Neural cell (in vitro differentiated cells): ENCODE data around the gene CHST6. TPM values are rescaled to one million over a fixed set of nuclear protein-coding genes. Genes with fewer than 3 reads are reported as not detected.
A peak's percentile ranks its signal among the peaks of the same experiment; 100 is the strongest.

Experiments used
- H2AFZ ChIP-seq: fragments of 200-600, 300-800 bp; sonication (generic), shearing (Covaris generic); 2 replicates; pipeline ENCODE4 v1.6.0; 2014; ENCODE audit warnings: low read depth, mild to moderate bottlenecking, antibody characterized with exemption, low read length, moderate library complexity
- H3F3A ChIP-seq: fragments of 200-600 bp; shearing (Covaris generic); 2 replicates; pipeline ENCODE4 v1.6.1; 2016; ENCODE audit warnings: mild to moderate bottlenecking, moderate library complexity, mixed read lengths, antibody characterized with exemption, low read length; ENCODE audit not compliant: insufficient read depth, poor library complexity, severe bottlenecking
- H3K27ac ChIP-seq: fragments of 200-600, 300-800 bp; sonication (generic), shearing (Covaris generic); 2 replicates; pipeline ENCODE4 v1.5.1; 2014; ENCODE audit warnings: mild to moderate bottlenecking, low read length, moderate library complexity
- H3K27me3 ChIP-seq: fragments of 300-800, 200-600 bp; sonication (generic), shearing (Covaris generic); 2 replicates; pipeline ENCODE4 v1.6.0; 2014; ENCODE audit warnings: mild to moderate bottlenecking, low read depth, low read length, moderate library complexity; ENCODE audit not compliant: insufficient read depth
- H3K36me3 ChIP-seq: fragments of 300-800, 200-600 bp; sonication (generic), shearing (Covaris generic); 2 replicates; pipeline ENCODE4 v1.5.1; 2014; ENCODE audit warnings: mild to moderate bottlenecking, antibody characterized with exemption, low read length, moderate library complexity; ENCODE audit not compliant: insufficient read depth
- H3K4me2 ChIP-seq: fragments of 300-800, 200-600 bp; sonication (generic), shearing (Covaris generic); 2 replicates; pipeline ENCODE4 v1.6.0; 2014; ENCODE audit warnings: mild to moderate bottlenecking, low read length
- H3K4me3 ChIP-seq: fragments of 300-800, 200-600 bp; sonication (generic), shearing (Covaris generic); 2 replicates; pipeline ENCODE4 v1.5.1; 2014; ENCODE audit warnings: mild to moderate bottlenecking, low read length, moderate library complexity
- H3K79me2 ChIP-seq: fragments of 200-600 bp; shearing (Covaris generic); replicated peaks from 2 replicates; pipeline ENCODE4 v1.6.0; 2014; ENCODE audit warnings: mild to moderate bottlenecking, low read length, moderate library complexity; ENCODE audit not compliant: insufficient read depth
- H3K9ac ChIP-seq: fragments of 300-800, 200-600 bp; sonication (generic), shearing (Covaris generic); 2 replicates; pipeline ENCODE4 v1.6.1; 2016; ENCODE audit warnings: mild to moderate bottlenecking, low read length, mixed read lengths
- H3K9me2 ChIP-seq: fragments of 200-600 bp; shearing (Covaris generic); 2 replicates; pipeline ENCODE4 v1.6.1; 2016; ENCODE audit warnings: mild to moderate bottlenecking, low read length, mixed read lengths; ENCODE audit not compliant: insufficient read depth
- H3K9me3 ChIP-seq: fragments of 200-600, 300-800 bp; sonication (generic), shearing (Covaris generic); 2 replicates; pipeline ENCODE4 v1.6.1; 2016; ENCODE audit warnings: mild to moderate bottlenecking, mixed run types, low read length, moderate library complexity, mixed read lengths
- H4K20me1 ChIP-seq: fragments of 200-600 bp; shearing (Covaris generic); 2 replicates; pipeline ENCODE4 v1.6.1; 2016; ENCODE audit warnings: mild to moderate bottlenecking, mixed run types; ENCODE audit not compliant: insufficient read depth
- EP300 ChIP-seq: fragments of 450-650 bp; conservative IDR thresholded peaks from 2 replicates; pipeline ENCODE4 v1.6.1; 2014; ENCODE audit warnings: antibody characterized with exemption, mild to moderate bottlenecking, moderate library complexity; ENCODE audit not compliant: poor library complexity, severe bottlenecking
- EZH2 ChIP-seq: fragments of 200-600, 300-800 bp; shearing (Covaris generic), sonication (generic); IDR thresholded peaks from 2 replicates; pipeline ENCODE4 v1.6.1; 2014; ENCODE audit warnings: antibody characterized with exemption, low read length, borderline replicate concordance, mild to moderate bottlenecking; ENCODE audit not compliant: insufficient read depth, poor library complexity, severe bottlenecking
- MXI1 ChIP-seq: fragments of 450-650 bp; conservative IDR thresholded peaks from 2 replicates; pipeline ENCODE4 v1.6.1; 2014; ENCODE audit warnings: antibody characterized with exemption, mild to moderate bottlenecking; ENCODE audit not compliant: poor library complexity, severe bottlenecking
- POLR2AphosphoS5 ChIP-seq: IDR thresholded peaks from 2 replicates; pipeline ENCODE4 v1.6.1; 2012
- RAD21 ChIP-seq: fragments of 450-650 bp; conservative IDR thresholded peaks from 2 replicates; pipeline ENCODE4 v1.6.1; 2014; ENCODE audit warnings: antibody characterized with exemption, mild to moderate bottlenecking, moderate library complexity
- SMC3 ChIP-seq: fragments of 450-650 bp; conservative IDR thresholded peaks from 2 replicates; pipeline ENCODE4 v1.6.1; 2014; ENCODE audit warnings: antibody characterized with exemption, mild to moderate bottlenecking, moderate library complexity; ENCODE audit not compliant: poor library complexity
- TAF1 ChIP-seq: IDR thresholded peaks from 2 replicates; pipeline ENCODE4 v1.6.1; 2012; ENCODE audit warnings: low read depth
- polyA plus RNA-seq: library from polyadenylated mRNA; depleted of rRNA; stranded (reverse); fragments of >200 nt; gene quantifications from 2 replicates; pipeline ENCODE4 v1.2.3, GENCODE V29; 2014
- TF ChIP-seq, protein P1 (sequence below): fragments of 450-650 bp; IDR thresholded peaks from 2 replicates; pipeline ENCODE4 v1.5.1; 2014; ENCODE audit warnings: antibody characterized with exemption, mild to moderate bottlenecking, moderate library complexity; ENCODE audit not compliant: poor library complexity, severe bottlenecking
- TF ChIP-seq, protein P2 (sequence below): IDR thresholded peaks from 2 replicates; pipeline ENCODE4 v1.6.1; 2012; ENCODE audit warnings: borderline replicate concordance

The CHST6 gene
- polyA plus RNA-seq, 1 donor from 2014 or later, result 0.02 TPM

DNA sequence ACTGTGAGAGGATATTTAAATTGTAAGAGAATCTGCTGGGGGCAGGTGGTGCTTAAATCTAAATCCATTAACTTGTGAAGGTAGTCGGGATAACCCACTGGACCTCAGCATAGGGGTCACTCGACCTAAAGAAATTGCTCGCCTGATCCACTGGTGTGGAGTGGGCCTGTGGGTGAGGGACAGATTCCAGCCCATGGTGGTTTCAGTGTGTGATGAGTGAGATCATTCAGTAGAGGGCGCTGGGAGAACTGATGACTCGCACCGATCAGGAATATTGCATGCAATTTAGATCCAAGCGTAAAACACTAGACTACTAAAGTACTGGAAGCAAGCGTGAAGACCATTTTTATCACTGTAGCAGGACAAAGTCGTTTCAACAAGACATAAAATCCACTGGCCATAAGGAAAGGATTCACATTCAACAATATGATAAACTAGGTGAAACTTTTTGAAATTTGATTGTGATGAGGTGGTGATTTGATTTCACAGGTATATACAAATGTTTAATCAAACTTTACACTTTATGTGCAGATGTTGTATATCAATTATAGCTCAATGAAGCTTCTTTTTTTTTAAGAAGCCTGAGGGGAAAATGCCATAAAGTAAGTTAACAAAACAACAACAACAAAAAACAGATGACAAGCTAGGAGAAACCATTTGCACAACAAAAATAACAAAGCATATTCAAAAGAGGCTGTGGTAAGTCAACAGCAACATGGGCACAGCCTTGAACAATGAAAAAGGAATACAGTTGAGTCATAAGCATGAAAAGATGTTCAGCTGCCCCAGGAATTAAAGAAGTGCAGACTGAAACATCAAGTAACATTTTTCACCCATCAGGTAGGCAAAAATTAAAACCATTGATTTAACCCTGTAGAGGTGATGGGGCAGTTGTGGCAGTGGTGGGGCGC lies 23.3 kb downstream of the CHST6 start:
- Histone ChIP-seq H3K79me2 (no peaks in the 10 kb centered on the region), H3K9ac (no peak overlapping the region), H3F3A (no peaks in the 10 kb centered on the region), H3K9me2 (no peaks in the 10 kb centered on the region), H3K9me3 (no peaks in the 10 kb centered on the region), H2AFZ (no peak overlapping the region), H3K4me3 (no peak overlapping the region), H3K4me2 (no peak overlapping the region), H3K27ac (no peak overlapping the region), H3K27me3 (no peaks in the 10 kb centered on the region), H3K36me3 (no peaks in the 10 kb centered on the region), H4K20me1 (no peaks in the 10 kb centered on the region)
- TF ChIP-seq, protein P1, sequence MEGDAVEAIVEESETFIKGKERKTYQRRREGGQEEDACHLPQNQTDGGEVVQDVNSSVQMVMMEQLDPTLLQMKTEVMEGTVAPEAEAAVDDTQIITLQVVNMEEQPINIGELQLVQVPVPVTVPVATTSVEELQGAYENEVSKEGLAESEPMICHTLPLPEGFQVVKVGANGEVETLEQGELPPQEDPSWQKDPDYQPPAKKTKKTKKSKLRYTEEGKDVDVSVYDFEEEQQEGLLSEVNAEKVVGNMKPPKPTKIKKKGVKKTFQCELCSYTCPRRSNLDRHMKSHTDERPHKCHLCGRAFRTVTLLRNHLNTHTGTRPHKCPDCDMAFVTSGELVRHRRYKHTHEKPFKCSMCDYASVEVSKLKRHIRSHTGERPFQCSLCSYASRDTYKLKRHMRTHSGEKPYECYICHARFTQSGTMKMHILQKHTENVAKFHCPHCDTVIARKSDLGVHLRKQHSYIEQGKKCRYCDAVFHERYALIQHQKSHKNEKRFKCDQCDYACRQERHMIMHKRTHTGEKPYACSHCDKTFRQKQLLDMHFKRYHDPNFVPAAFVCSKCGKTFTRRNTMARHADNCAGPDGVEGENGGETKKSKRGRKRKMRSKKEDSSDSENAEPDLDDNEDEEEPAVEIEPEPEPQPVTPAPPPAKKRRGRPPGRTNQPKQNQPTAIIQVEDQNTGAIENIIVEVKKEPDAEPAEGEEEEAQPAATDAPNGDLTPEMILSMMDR, result peak; percentile 86
- TF ChIP-seq RAD21, result peak; percentile 83
- TF ChIP-seq MXI1, result peak; percentile 29
- no peak for TF ChIP-seq EP300
- peak; percentile 85 for TF ChIP-seq SMC3

DNA sequence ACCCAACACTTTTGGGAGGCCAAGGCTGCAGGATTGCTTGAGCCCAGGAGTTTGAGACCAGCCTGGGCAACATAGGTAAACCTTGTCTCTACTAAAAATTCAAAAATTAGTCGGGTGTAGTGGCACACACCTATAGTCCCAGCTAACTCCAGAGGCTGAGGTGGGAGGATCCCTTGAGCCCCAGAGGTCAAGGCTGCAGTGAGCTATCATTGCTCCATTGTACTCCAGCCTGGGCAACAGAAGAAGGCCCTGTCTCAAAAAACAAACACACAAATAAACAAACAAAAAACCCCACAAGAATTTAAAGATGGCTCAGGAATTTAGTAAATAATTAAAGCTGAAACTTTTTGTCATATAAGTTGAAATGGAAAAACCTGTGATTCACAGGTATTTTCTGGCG lies 28.5 kb downstream of the CHST6 start:
- Histone ChIP-seq H3K79me2 (peaks cover 14% of the 10 kb centered on the region), H3K9ac (no peak overlapping the region), H2AFZ (no peak overlapping the region), H3K9me2 (no peaks in the 10 kb centered on the region), H3K27ac (no peak overlapping the region), H3K36me3 (no peaks in the 10 kb centered on the region), H3K4me2 (no peak overlapping the region), H3F3A (no peaks in the 10 kb centered on the region), H3K4me3 (no peak overlapping the region), H3K27me3 (no peaks in the 10 kb centered on the region), H3K9me3 (no peaks in the 10 kb centered on the region), H4K20me1 (no peaks in the 10 kb centered on the region)
- TF ChIP-seq TAF1, result no peak
- TF ChIP-seq RAD21, result no peak
- TF ChIP-seq POLR2AphosphoS5, result no peak
- TF ChIP-seq, protein P2, sequence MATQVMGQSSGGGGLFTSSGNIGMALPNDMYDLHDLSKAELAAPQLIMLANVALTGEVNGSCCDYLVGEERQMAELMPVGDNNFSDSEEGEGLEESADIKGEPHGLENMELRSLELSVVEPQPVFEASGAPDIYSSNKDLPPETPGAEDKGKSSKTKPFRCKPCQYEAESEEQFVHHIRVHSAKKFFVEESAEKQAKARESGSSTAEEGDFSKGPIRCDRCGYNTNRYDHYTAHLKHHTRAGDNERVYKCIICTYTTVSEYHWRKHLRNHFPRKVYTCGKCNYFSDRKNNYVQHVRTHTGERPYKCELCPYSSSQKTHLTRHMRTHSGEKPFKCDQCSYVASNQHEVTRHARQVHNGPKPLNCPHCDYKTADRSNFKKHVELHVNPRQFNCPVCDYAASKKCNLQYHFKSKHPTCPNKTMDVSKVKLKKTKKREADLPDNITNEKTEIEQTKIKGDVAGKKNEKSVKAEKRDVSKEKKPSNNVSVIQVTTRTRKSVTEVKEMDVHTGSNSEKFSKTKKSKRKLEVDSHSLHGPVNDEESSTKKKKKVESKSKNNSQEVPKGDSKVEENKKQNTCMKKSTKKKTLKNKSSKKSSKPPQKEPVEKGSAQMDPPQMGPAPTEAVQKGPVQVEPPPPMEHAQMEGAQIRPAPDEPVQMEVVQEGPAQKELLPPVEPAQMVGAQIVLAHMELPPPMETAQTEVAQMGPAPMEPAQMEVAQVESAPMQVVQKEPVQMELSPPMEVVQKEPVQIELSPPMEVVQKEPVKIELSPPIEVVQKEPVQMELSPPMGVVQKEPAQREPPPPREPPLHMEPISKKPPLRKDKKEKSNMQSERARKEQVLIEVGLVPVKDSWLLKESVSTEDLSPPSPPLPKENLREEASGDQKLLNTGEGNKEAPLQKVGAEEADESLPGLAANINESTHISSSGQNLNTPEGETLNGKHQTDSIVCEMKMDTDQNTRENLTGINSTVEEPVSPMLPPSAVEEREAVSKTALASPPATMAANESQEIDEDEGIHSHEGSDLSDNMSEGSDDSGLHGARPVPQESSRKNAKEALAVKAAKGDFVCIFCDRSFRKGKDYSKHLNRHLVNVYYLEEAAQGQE, result no peak
- TF ChIP-seq, protein P1, result no peak
- no peak for TF ChIP-seq EZH2
- no peak for TF ChIP-seq EP300
- TF ChIP-seq SMC3, result no peak
- no peak for TF ChIP-seq MXI1
